ENCODE measurements around the gene SULT2A1. TPM values are rescaled to one million over a fixed set of nuclear protein-coding genes. Genes with fewer than 3 reads are reported as not detected.
"Not testable (repeated sequence)": the region's sequence is repeated elsewhere in the genome, so short reads cannot be mapped to it uniquely, and the experiment has no call there.

SULT2A1 gene
- polyA plus RNA-seq, 1 donor (not counting 4 experiments of a cell fraction or from before 2014, with no cell fraction given), result not detected

DNA sequence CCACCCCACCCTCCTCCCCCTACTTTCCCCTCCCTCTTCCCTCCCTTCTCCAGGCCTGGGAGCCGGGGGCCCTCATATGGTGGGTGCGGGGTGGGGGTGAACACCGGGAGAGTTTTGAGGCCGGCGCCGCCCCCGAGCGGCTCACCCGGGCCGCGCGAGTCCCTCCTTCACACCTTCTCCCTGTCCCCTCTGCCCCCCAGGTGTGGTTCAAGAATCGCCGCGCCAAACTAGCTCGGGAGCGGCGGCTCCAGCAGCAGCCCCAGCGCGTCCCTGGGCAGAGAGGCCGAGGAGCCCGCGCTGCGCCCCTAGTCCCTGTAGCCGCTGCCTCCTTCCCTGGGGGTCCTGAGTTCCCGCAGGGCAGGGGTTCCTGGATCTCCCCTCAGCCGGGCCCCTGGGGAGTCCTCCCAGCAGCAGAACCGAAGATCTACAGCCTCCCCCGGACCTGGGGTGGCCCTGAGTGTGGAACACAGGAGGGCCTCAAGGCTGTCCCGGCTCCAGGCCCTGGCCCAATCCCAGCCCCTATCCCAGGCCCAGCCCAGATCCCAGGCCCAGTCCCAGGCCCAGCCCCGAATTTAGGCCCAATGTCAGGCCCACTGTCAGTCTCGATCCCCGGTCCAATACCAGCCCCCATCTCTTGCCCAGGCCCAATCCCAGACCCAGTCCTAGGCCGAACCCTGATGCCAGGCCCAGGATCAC lies 25.4 kb downstream of the SULT2A1 start:
- TF ChIP-seq, protein P1, sequence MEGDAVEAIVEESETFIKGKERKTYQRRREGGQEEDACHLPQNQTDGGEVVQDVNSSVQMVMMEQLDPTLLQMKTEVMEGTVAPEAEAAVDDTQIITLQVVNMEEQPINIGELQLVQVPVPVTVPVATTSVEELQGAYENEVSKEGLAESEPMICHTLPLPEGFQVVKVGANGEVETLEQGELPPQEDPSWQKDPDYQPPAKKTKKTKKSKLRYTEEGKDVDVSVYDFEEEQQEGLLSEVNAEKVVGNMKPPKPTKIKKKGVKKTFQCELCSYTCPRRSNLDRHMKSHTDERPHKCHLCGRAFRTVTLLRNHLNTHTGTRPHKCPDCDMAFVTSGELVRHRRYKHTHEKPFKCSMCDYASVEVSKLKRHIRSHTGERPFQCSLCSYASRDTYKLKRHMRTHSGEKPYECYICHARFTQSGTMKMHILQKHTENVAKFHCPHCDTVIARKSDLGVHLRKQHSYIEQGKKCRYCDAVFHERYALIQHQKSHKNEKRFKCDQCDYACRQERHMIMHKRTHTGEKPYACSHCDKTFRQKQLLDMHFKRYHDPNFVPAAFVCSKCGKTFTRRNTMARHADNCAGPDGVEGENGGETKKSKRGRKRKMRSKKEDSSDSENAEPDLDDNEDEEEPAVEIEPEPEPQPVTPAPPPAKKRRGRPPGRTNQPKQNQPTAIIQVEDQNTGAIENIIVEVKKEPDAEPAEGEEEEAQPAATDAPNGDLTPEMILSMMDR (optimal IDR thresholded peaks at IDR 0.05 in 1 of 3, IDR thresholded peaks at IDR 0.05 in 1 of 3, conservative IDR thresholded peaks at IDR 0.05 in 1 of 3; ENCODE audit: extremely low read depth in 1 of 3, insufficient read depth in 2 of 3, low read length in 3 of 3), result no peak
- no peak for TF ChIP-seq EZH2 (IDR thresholded peaks at IDR 0.05; ENCODE audit: low read length)
- Histone ChIP-seq H3K4me2 (ENCODE audit: control insufficient read depth, extremely low read depth, insufficient read depth, low read depth, low read length) (no peak overlapping the region), H3K9ac (ENCODE audit: control insufficient read depth, extremely low read depth, insufficient read depth, low read length) (no peak overlapping the region), H3K9me3 (ENCODE audit: control insufficient read depth, low read depth, low read length) (no peaks in the 10 kb centered on the region), H3K4me3 (ENCODE audit: control insufficient read depth in 2 of 3, extremely low read depth in 1 of 3, insufficient read depth in 2 of 3, low read depth in 1 of 3, low read length in 3 of 3) (no peak overlapping the region), H3K79me2 (ENCODE audit: control insufficient read depth, insufficient read depth, low read length) (no peaks in the 10 kb centered on the region), H3K27ac (ENCODE audit: control insufficient read depth, insufficient read depth, low read length) (no peak overlapping the region), H4K20me1 (ENCODE audit: control insufficient read depth, extremely low read depth, insufficient read depth, low read length) (no peaks in the 10 kb centered on the region), H2AFZ (ENCODE audit: control insufficient read depth, low read length) (no peak overlapping the region), H3K36me3 (ENCODE audit: control insufficient read depth in 2 of 2, extremely low read depth in 1 of 2, insufficient read depth in 2 of 2, low read length in 2 of 2) (no peaks in the 10 kb centered on the region), H3K9me1 (ENCODE audit: control insufficient read depth, extremely low read depth, insufficient read depth, low read length) (no peaks in the 10 kb centered on the region), H3K27me3 (ENCODE audit: control insufficient read depth, extremely low read depth, insufficient read depth, low read length) (no peaks in the 10 kb centered on the region), H3K4me1 (ENCODE audit: control insufficient read depth, extremely low read depth, insufficient read depth, low read length) (no peaks in the 10 kb centered on the region)
- no peak for FAIRE-seq
- no peak for DNase-seq (ENCODE audit: low read depth, low spot score)
- dilution Hi-C loops (cut with MboI; ENCODE audit: extremely low pct_ligation_motif_present, low sequenced_read_pairs), result no loop called here

DNA sequence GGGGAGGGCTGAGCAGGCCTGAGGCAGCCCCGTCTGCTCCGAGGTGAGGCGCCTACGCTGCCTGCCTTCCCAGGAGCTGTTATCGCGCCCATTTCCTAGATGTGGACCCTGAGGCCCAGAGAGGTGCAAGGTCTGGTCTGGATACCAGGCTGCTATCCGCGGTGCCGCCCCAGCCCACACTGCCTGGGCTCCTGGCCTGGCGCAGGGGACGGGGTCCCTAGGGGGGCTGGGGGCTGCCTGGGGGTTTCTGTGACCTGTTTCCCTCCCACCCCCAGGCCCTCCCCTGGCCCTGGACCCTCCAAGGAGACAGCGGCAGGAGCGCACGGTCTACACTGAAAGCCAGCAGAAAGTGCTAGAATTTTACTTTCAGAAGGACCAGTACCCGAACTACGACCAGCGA lies 26.3 kb downstream of the SULT2A1 start:
- H3K9me1 ChIP-seq (ENCODE audit: control insufficient read depth, extremely low read depth, insufficient read depth, low read length); H3K4me2 ChIP-seq (ENCODE audit: control insufficient read depth, extremely low read depth, insufficient read depth, low read depth, low read length); FAIRE-seq; H3K27me3 ChIP-seq (ENCODE audit: control insufficient read depth, extremely low read depth, insufficient read depth, low read length); H3K36me3 ChIP-seq (ENCODE audit: control insufficient read depth in 2 of 2, extremely low read depth in 1 of 2, insufficient read depth in 2 of 2, low read length in 2 of 2); H3K4me1 ChIP-seq (ENCODE audit: control insufficient read depth, extremely low read depth, insufficient read depth, low read length); H3K9me3 ChIP-seq (ENCODE audit: control insufficient read depth, low read depth, low read length); DNase-seq (ENCODE audit: low read depth, low spot score); H2AFZ ChIP-seq (ENCODE audit: control insufficient read depth, low read length); H3K4me3 ChIP-seq (ENCODE audit: control insufficient read depth in 2 of 3, extremely low read depth in 1 of 3, insufficient read depth in 2 of 3, low read depth in 1 of 3, low read length in 3 of 3); dilution Hi-C loops (cut with MboI; ENCODE audit: extremely low pct_ligation_motif_present, low sequenced_read_pairs); H4K20me1 ChIP-seq (ENCODE audit: control insufficient read depth, extremely low read depth, insufficient read depth, low read length); H3K9ac ChIP-seq (ENCODE audit: control insufficient read depth, extremely low read depth, insufficient read depth, low read length); H3K27ac ChIP-seq (ENCODE audit: control insufficient read depth, insufficient read depth, low read length); H3K79me2 ChIP-seq (ENCODE audit: control insufficient read depth, insufficient read depth, low read length): not testable (repeated sequence)

DNA sequence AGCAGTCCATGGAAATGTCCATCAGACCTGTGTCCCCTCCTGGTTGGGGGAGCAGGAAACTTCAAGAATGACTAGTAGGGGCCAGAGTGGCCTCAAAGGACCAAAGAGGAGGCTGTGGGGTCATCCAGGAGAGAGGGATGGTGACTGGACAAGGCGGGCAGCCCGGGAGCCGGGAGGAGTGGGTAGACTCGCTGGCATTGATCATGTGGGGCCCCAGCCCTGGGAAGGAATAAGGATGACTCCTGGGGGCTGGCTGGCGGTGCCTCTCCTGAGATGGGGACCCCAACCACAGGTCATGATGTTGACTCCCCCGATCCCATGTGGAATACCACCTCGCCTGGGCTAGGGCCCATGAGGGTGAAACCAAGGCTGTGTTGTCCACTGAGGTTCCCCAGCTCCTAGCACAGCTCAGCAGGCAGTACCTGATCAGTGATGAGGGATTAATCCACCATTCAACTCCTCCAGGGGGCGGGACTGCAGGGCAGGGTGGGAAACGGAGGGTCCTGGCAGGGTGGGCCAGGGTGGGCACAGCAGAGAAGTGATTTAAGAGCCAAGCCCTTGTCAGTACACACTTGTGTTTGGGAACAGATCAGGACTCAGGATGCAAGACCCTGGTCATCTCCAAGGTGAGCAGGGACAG lies 27.3 kb downstream of the SULT2A1 start, which contains the start of gene TPRX2:
Gene TPRX2 (plus strand): TSS at position 590 of the 640 bp plus-strand sequence. CDS start 12 bp downstream, at position 602.
- H3K9me3 ChIP-seq (ENCODE audit: control insufficient read depth, low read depth, low read length); dilution Hi-C loops (cut with MboI; ENCODE audit: extremely low pct_ligation_motif_present, low sequenced_read_pairs); H4K20me1 ChIP-seq (ENCODE audit: control insufficient read depth, extremely low read depth, insufficient read depth, low read length); H3K4me1 ChIP-seq (ENCODE audit: control insufficient read depth, extremely low read depth, insufficient read depth, low read length); H3K79me2 ChIP-seq (ENCODE audit: control insufficient read depth, insufficient read depth, low read length); H2AFZ ChIP-seq (ENCODE audit: control insufficient read depth, low read length); H3K4me3 ChIP-seq (ENCODE audit: control insufficient read depth in 2 of 3, extremely low read depth in 1 of 3, insufficient read depth in 2 of 3, low read depth in 1 of 3, low read length in 3 of 3); H3K36me3 ChIP-seq (ENCODE audit: control insufficient read depth in 2 of 2, extremely low read depth in 1 of 2, insufficient read depth in 2 of 2, low read length in 2 of 2); H3K27ac ChIP-seq (ENCODE audit: control insufficient read depth, insufficient read depth, low read length); H3K9ac ChIP-seq (ENCODE audit: control insufficient read depth, extremely low read depth, insufficient read depth, low read length); DNase-seq (ENCODE audit: low read depth, low spot score); H3K9me1 ChIP-seq (ENCODE audit: control insufficient read depth, extremely low read depth, insufficient read depth, low read length); H3K27me3 ChIP-seq (ENCODE audit: control insufficient read depth, extremely low read depth, insufficient read depth, low read length); FAIRE-seq; H3K4me2 ChIP-seq (ENCODE audit: control insufficient read depth, extremely low read depth, insufficient read depth, low read depth, low read length): not testable (repeated sequence)

DNA sequence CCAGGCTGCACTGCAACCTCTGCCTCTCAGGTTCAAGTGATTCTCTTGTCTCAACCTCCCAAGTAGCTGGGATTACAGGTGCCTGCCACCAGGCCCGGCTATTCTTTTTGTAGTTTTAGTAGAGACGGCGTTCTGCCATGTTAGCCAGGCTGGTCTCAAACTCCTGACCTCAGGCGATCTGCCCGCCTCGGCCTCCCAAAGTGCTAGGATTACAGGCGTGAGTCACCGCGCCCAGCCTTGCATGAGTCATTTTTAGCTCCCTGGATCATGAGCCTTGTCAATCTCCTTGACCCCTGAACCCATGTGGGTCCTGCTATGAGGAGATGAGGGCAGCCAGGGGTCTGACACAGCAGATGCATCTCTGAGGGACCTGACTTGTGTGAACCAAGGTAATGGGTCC lies 27.9 kb downstream of the SULT2A1 start:
- H3K79me2 ChIP-seq (ENCODE audit: control insufficient read depth, insufficient read depth, low read length); dilution Hi-C loops (cut with MboI; ENCODE audit: extremely low pct_ligation_motif_present, low sequenced_read_pairs); H3K4me2 ChIP-seq (ENCODE audit: control insufficient read depth, extremely low read depth, insufficient read depth, low read depth, low read length); H3K9ac ChIP-seq (ENCODE audit: control insufficient read depth, extremely low read depth, insufficient read depth, low read length); FAIRE-seq; H3K9me3 ChIP-seq (ENCODE audit: control insufficient read depth, low read depth, low read length); H3K4me1 ChIP-seq (ENCODE audit: control insufficient read depth, extremely low read depth, insufficient read depth, low read length); H2AFZ ChIP-seq (ENCODE audit: control insufficient read depth, low read length); DNase-seq (ENCODE audit: low read depth, low spot score); H3K4me3 ChIP-seq (ENCODE audit: control insufficient read depth in 2 of 3, extremely low read depth in 1 of 3, insufficient read depth in 2 of 3, low read depth in 1 of 3, low read length in 3 of 3); H3K27ac ChIP-seq (ENCODE audit: control insufficient read depth, insufficient read depth, low read length); H4K20me1 ChIP-seq (ENCODE audit: control insufficient read depth, extremely low read depth, insufficient read depth, low read length); H3K9me1 ChIP-seq (ENCODE audit: control insufficient read depth, extremely low read depth, insufficient read depth, low read length); H3K36me3 ChIP-seq (ENCODE audit: control insufficient read depth in 2 of 2, extremely low read depth in 1 of 2, insufficient read depth in 2 of 2, low read length in 2 of 2); H3K27me3 ChIP-seq (ENCODE audit: control insufficient read depth, extremely low read depth, insufficient read depth, low read length): not testable (repeated sequence)
